Endodermal cell (in vitro differentiated cells): ENCODE results near the gene KLHDC7B. TPM values are rescaled to one million over a fixed set of nuclear protein-coding genes. Genes with fewer than 3 reads are reported as not detected.
A peak's percentile ranks its signal among the peaks of the same experiment; 100 is the strongest.

Source experiments
- DNase-seq: peaks from one replicate; pipeline ENCODE4 v3.0.0-alpha.2; 2017
- H3K27ac ChIP-seq: 2 replicates; pipeline ENCODE4 v1.5.1; 2013; ENCODE audit warnings: mild to moderate bottlenecking, low read depth, low read length, moderate library complexity
- H3K27me3 ChIP-seq: 2 replicates; pipeline ENCODE4 v1.6.1; 2013; ENCODE audit warnings: mild to moderate bottlenecking, low read length, moderate library complexity; ENCODE audit not compliant: insufficient read depth, control insufficient read depth, poor library complexity, severe bottlenecking
- H3K36me3 ChIP-seq: 2 replicates; pipeline ENCODE4 v1.7.0; 2013; ENCODE audit warnings: mild to moderate bottlenecking, low read length, moderate library complexity; ENCODE audit not compliant: control insufficient read depth, insufficient read depth
- H3K4me1 ChIP-seq: one replicate; pipeline ENCODE4 v1.7.0; 2013; ENCODE audit warnings: low read length; ENCODE audit not compliant: control insufficient read depth, insufficient read depth
- H3K4me3 ChIP-seq: 2 replicates; pipeline ENCODE4 v1.5.1; 2013; ENCODE audit warnings: mild to moderate bottlenecking, low read length, moderate library complexity
- H3K9ac ChIP-seq: 2 replicates; pipeline ENCODE4 v1.6.1; 2013; ENCODE audit warnings: mild to moderate bottlenecking, low read length, moderate library complexity; ENCODE audit not compliant: poor library complexity, severe bottlenecking; ENCODE audit errors: extremely low read depth
- H3K9me3 ChIP-seq: 2 replicates; pipeline ENCODE4 v1.6.1; 2013; ENCODE audit warnings: mild to moderate bottlenecking, low read length, moderate library complexity; ENCODE audit not compliant: control insufficient read depth
- H3K27ac Mint-ChIP-seq: 2 replicates; pipeline ENCODE4 v1.8.0; 2020; ENCODE audit warnings: mixed read lengths
- H3K27me3 Mint-ChIP-seq: 2 replicates; pipeline ENCODE4 v1.8.0; 2021; ENCODE audit warnings: mild to moderate bottlenecking, mixed read lengths; ENCODE audit not compliant: insufficient read depth
- H3K36me3 Mint-ChIP-seq: 2 replicates; pipeline ENCODE4 v1.8.0; 2020; ENCODE audit warnings: low read depth, mixed read lengths
- H3K4me1 Mint-ChIP-seq: 2 replicates; pipeline ENCODE4 v1.8.0; 2020; ENCODE audit warnings: mixed read lengths
- H3K4me3 Mint-ChIP-seq: 2 replicates; pipeline ENCODE4 v1.8.0; 2020; ENCODE audit warnings: mild to moderate bottlenecking, moderate library complexity, mixed read lengths
- H3K9me3 Mint-ChIP-seq: 2 replicates; pipeline ENCODE4 v1.8.0; 2020; ENCODE audit warnings: mild to moderate bottlenecking, mixed read lengths
- WGBS, 2 experiments: methylation state at CpG; one replicate each; pipeline versions ENCODE4 v1.1.5 to v1.1.7; 2013; ENCODE audit warnings: missing lambda C conversion rate in 2 of 2, mixed read lengths in 1 of 2; ENCODE audit not compliant: insufficient coverage in 1 of 2, insufficient read length in 1 of 2; 5-methylcytosine and 5-hydroxymethylcytosine counted together
- total RNA-seq, 2 donors: library from RNA; stranded (reverse); fragmentation: NEBNext Ultra II Directional in 1 of 2; extraction: Animal tissue kit (Norgen Biotek cat#: 25700) in 1 of 2; gene quantifications; 2 replicates in 1 of 2; 3 replicates in 1 of 2; pipeline ENCODE4 v1.2.1, GENCODE V29; 2021
- TF ChIP-seq, protein P1 (sequence below): fragments of 200-600 bp; sonication (generic); conservative IDR thresholded peaks from 2 replicates; pipeline ENCODE4 v1.5.0; 2021; ENCODE audit warnings: antibody characterized with exemption, mild to moderate bottlenecking

The KLHDC7B gene
- total RNA-seq, 2 donors from 2014 or later: not detected

DNA sequence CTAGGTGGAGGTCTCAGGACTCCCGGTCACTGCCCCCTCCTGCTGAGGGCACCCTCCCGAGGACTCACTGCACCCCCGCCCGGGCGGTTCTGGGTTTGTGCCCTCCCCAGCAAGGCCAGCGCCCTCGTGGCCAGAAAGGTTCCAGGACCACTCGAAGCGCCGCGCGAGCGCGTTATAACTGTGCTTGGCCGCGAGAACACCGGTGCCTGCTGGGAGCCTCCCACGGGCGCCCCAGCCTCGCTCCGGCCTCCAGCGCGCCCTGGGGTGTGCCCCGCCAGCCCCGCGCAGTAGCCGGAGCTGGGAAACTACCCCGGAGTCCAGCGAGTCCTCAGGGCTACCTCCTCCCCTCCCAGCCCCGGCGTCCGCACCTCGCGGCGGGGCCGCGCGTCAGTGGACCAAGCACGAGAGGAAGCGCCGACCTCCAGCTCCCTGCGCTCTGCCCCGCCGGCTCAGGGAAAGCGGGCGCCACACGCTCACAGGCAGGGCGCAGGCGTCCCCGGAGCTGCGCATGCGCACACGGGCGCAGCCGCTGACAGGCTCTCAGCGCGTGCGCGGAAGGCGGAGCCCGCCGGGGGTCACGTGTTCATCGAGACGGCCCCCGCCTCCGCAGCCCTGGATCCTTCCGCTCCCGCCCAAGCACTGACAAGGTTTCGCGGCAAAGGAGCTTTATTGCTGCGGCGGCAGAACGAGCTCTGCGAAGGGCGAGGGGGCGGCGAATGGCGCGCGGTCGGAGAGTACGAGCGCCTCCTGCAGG, 20.4 kb upstream of the KLHDC7B start, which contains the start of gene SCO2:
Gene SCO2 (minus strand): TSS at position 495 of the 754 bp plus-strand sequence. CDS start 1,187 bp downstream, outside the sequence.
- Mint-ChIP-seq H3K4me3 (peak within 1 kb of the TSS; percentile 70), H3K9me3 (no peaks in the 10 kb centered on the region), H3K27me3 (peaks cover 31% of the 10 kb centered on the region), H3K27ac (peak within 1 kb of the TSS; percentile 87), H3K36me3 (peaks cover 8% of the 10 kb centered on the region), H3K4me1 (peaks cover 9% of the 10 kb centered on the region)
- no peaks in the 10 kb centered on the region for H3K9me3 ChIP-seq
- whole genome bisulfite sequencing, 2 experiments: 0 to 2% methylated on average over 50 to 84 of the region's 84 CpGs
- TF ChIP-seq, protein P1, sequence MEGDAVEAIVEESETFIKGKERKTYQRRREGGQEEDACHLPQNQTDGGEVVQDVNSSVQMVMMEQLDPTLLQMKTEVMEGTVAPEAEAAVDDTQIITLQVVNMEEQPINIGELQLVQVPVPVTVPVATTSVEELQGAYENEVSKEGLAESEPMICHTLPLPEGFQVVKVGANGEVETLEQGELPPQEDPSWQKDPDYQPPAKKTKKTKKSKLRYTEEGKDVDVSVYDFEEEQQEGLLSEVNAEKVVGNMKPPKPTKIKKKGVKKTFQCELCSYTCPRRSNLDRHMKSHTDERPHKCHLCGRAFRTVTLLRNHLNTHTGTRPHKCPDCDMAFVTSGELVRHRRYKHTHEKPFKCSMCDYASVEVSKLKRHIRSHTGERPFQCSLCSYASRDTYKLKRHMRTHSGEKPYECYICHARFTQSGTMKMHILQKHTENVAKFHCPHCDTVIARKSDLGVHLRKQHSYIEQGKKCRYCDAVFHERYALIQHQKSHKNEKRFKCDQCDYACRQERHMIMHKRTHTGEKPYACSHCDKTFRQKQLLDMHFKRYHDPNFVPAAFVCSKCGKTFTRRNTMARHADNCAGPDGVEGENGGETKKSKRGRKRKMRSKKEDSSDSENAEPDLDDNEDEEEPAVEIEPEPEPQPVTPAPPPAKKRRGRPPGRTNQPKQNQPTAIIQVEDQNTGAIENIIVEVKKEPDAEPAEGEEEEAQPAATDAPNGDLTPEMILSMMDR: peak; percentile 73
- peak; percentile 98 for DNase-seq
- peaks cover 24% of the 10 kb centered on the region for H3K27me3 ChIP-seq
- peak within 1 kb of the TSS; percentile 87 for H3K27ac ChIP-seq
- H3K9ac ChIP-seq: peak within 1 kb of the TSS; percentile 75
- no peaks in the 10 kb centered on the region for H3K4me1 ChIP-seq
- H3K36me3 ChIP-seq: peaks cover 16% of the 10 kb centered on the region
- peak within 1 kb of the TSS; percentile 88 for H3K4me3 ChIP-seq

DNA sequence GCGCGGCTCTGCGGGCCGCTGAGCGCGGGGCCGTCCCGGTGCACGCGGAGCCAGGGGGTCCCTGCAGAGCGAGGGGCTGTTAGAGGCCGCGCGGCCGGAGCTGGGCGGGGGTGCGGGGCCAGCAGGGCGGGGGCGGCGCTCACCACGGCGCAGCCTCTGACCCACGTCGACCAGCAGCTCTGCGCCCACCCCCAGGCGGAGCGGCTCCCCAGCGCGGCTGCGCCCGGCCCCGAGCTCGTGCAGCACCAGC, 19.9 kb upstream of the KLHDC7B start:
- peaks cover 16% of the 10 kb centered on the region for H3K36me3 ChIP-seq
- Mint-ChIP-seq H3K9me3 (no peaks in the 10 kb centered on the region), H3K27me3 (peaks cover 36% of the 10 kb centered on the region), H3K27ac (no peak overlapping the region), H3K4me1 (peaks cover 9% of the 10 kb centered on the region), H3K4me3 (peak overlapping the region; percentile 70), H3K36me3 (peaks cover 8% of the 10 kb centered on the region)
- H3K9me3 ChIP-seq: no peaks in the 10 kb centered on the region
- peaks cover 29% of the 10 kb centered on the region for H3K27me3 ChIP-seq
- 0% methylated on average over 5 to 33 of the region's 33 CpGs for WGBS, 2 experiments
- no peaks in the 10 kb centered on the region for H3K4me1 ChIP-seq
- no peak for DNase-seq
- peak overlapping the region; percentile 88 for H3K4me3 ChIP-seq
- no peak overlapping the region for H3K9ac ChIP-seq
- peak overlapping the region; percentile 87 for H3K27ac ChIP-seq
- TF ChIP-seq, protein P1: no peak

DNA sequence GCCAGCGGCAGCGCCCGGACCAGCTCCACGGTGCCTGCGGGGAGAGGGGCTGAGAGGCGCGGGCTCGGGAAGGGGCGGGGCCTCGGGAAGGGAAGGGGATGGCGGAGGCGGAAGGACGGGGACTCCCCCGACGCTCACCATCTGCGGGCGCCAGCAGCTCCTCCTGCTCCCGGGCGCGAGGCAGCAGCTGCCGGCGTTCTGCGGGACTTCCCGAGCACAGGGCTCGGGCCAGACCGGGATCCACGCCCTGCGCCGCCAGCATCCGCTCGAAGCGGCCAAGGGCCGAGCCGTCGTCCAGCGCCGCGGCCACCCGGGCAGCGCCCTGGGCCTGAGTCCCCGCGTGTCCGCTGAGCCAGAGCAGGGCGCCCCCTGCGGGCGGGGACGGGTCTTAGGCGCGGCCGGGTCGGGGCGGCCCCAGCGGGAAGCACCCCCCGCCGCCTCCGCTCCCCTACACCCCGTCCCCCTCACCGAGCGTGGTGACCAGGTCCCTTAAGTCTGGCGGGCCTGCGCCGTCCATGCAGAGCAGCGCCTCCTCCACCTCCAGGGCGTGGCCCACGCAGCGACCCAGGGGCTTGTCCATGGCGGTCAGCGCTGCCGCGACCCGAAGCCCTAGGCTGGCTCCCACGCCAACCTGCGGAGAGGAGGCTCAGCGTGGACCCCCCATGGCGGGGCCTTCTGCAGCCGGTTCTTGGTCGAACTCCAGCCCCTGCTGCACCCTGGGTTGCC, 19.4 kb upstream of the KLHDC7B start:
- TF ChIP-seq, protein P1: peak; percentile 71
- peaks cover 34% of the 10 kb centered on the region for H3K27me3 ChIP-seq
- H3K9me3 Mint-ChIP-seq: no peaks in the 10 kb centered on the region
- peak; percentile 88 for DNase-seq
- no peaks in the 10 kb centered on the region for H3K4me1 ChIP-seq
- H3K27me3 Mint-ChIP-seq: peaks cover 40% of the 10 kb centered on the region
- peak overlapping the region; percentile 70 for H3K4me3 Mint-ChIP-seq
- H3K9me3 ChIP-seq: no peaks in the 10 kb centered on the region
- H3K36me3 ChIP-seq: peaks cover 12% of the 10 kb centered on the region
- 2 to 3% methylated on average over 24 to 77 of the region's 77 CpGs for WGBS, 2 experiments
- peak overlapping the region; percentile 25 for H3K9ac ChIP-seq
- H3K4me3 ChIP-seq: peak overlapping the region; percentile 88
- H3K27ac Mint-ChIP-seq: no peak overlapping the region
- H3K4me1 Mint-ChIP-seq: peaks cover 9% of the 10 kb centered on the region
- H3K27ac ChIP-seq: peak overlapping the region; percentile 87
- H3K36me3 Mint-ChIP-seq: peaks cover 5% of the 10 kb centered on the region
